ENCODE measurements around the gene TRPV5.

GRCh38 chr7:142873871-142874270 lies 59.7 kb downstream of the TRPV5 start:
- TF ChIP-seq RAD21 (IDR thresholded peaks at IDR 0.05; ENCODE audit: low read length), result no peak
- TF ChIP-seq, protein P1, sequence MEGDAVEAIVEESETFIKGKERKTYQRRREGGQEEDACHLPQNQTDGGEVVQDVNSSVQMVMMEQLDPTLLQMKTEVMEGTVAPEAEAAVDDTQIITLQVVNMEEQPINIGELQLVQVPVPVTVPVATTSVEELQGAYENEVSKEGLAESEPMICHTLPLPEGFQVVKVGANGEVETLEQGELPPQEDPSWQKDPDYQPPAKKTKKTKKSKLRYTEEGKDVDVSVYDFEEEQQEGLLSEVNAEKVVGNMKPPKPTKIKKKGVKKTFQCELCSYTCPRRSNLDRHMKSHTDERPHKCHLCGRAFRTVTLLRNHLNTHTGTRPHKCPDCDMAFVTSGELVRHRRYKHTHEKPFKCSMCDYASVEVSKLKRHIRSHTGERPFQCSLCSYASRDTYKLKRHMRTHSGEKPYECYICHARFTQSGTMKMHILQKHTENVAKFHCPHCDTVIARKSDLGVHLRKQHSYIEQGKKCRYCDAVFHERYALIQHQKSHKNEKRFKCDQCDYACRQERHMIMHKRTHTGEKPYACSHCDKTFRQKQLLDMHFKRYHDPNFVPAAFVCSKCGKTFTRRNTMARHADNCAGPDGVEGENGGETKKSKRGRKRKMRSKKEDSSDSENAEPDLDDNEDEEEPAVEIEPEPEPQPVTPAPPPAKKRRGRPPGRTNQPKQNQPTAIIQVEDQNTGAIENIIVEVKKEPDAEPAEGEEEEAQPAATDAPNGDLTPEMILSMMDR (conservative IDR thresholded peaks at IDR 0.05; ENCODE audit: low read depth, low read length), result no peak
- no peak for TF ChIP-seq CEBPB (IDR thresholded peaks at IDR 0.05; ENCODE audit: low read depth, low read length)
- no peak for TF ChIP-seq MAFK (IDR thresholded peaks at IDR 0.05; ENCODE audit: low read depth, low read length)
